ENCODE measurements around the gene ZNF358.

- TF ChIP-seq EZH2 (IDR thresholded peaks at IDR 0.05; ENCODE audit: borderline replicate concordance, low read depth, low read length, severe bottlenecking): no peak
- no peak for TF ChIP-seq CTCF (IDR thresholded peaks at IDR 0.05; ENCODE audit: borderline replicate concordance, extremely low read depth, low read length, poor library complexity, severe bottlenecking)
Measured at GRCh38 chr19:7554565-7554964, 38.7 kb downstream of the ZNF358 start.
